H1 (cell line): ENCODE data around the gene PDHX. TPM values are rescaled to one million over a fixed set of nuclear protein-coding genes. Genes with fewer than 3 reads are reported as not detected.

Source experiments
- CTCF ChIA-PET: fragments of 300-600 bp; sonication (Branson Sonifier 250); formaldehyde crosslinking; loops from one replicate; lab custom pipeline; 2021; ENCODE audit not compliant: partially characterized antibody; lab: Charles Lee
- POLR2A ChIA-PET: fragments of 300-600 bp; sonication (Branson Sonifier 250); formaldehyde crosslinking; loops from one replicate; lab custom pipeline; 2021; ENCODE audit warnings: inconsistent platforms; ENCODE audit not compliant: partially characterized antibody; lab: Charles Lee
- DNase-seq, 2 experiments: peaks; one replicate each; pipeline versions ENCODE4 v3.0.0 to v3.0.0-alpha.2; 2010 to 2022; ENCODE audit warnings: low spot score in 2 of 2, low read depth in 1 of 2, mixed read lengths in 1 of 2
- FAIRE-seq: peaks from 2 replicates; lab custom pipeline; 2011; peaks lifted over from hg19 to GRCh38; lab: Jason Lieb, UNC
- H2AFZ ChIP-seq: 2 replicates; pipeline ENCODE4 v1.8.1; 2012; ENCODE audit warnings: low read length, inconsistent platforms
- H2AK5ac ChIP-seq: 2 replicates; pipeline ENCODE4 v1.6.1; 2013; ENCODE audit warnings: low read depth, low read length
- H2BK120ac ChIP-seq: replicated peaks from 2 replicates; pipeline ENCODE3; 2013; ENCODE audit warnings: low read depth, low read length, inconsistent platforms
- H2BK12ac ChIP-seq: 2 replicates; pipeline ENCODE4 v1.6.1; 2013; ENCODE audit warnings: low read depth, low read length
- H2BK15ac ChIP-seq: 2 replicates; pipeline ENCODE4 v1.6.1; 2013; ENCODE audit warnings: low read length
- H2BK20ac ChIP-seq: 2 replicates; pipeline ENCODE4 v1.6.1; 2013; ENCODE audit warnings: low read length
- H2BK5ac ChIP-seq: 2 replicates; pipeline ENCODE4 v1.6.1; 2013; ENCODE audit warnings: low read depth, low read length
- H3K14ac ChIP-seq: 2 replicates; pipeline ENCODE4 v1.6.1; 2013; ENCODE audit warnings: inconsistent platforms; ENCODE audit not compliant: insufficient read length
- H3K18ac ChIP-seq: 2 replicates; pipeline ENCODE4 v1.6.1; 2013; ENCODE audit warnings: low read length; ENCODE audit errors: extremely low read depth
- H3K23ac ChIP-seq: 2 replicates; pipeline ENCODE4 v1.6.1; 2013; ENCODE audit warnings: inconsistent platforms; ENCODE audit not compliant: insufficient read length
- H3K23me2 ChIP-seq: 2 replicates; pipeline ENCODE4 v1.6.1; 2013; ENCODE audit warnings: low read depth, low read length
- H3K27ac ChIP-seq: 2 replicates; pipeline ENCODE4 v1.6.1; 2011; ENCODE audit warnings: low read depth, low read length, inconsistent platforms
- H3K27me3 ChIP-seq, 4 experiments: replicated peaks in 1 of 4; 1 replicate in 1 of 4; 2 replicates in 3 of 4; pipeline versions ENCODE4 v1.6.1 to v1.8.1; 2011 to 2013; ENCODE audit warnings: low read length in 3 of 4, mild to moderate bottlenecking in 3 of 4, inconsistent platforms in 2 of 4, mixed read lengths in 2 of 4, moderate library complexity in 1 of 4; ENCODE audit not compliant: control insufficient read depth in 3 of 4, insufficient read depth in 3 of 4; ENCODE audit errors: extremely low read depth in 1 of 4
- H3K36me3 ChIP-seq, 4 experiments: 2 replicates each; pipeline versions ENCODE4 v1.6.1 to v1.8.1; 2011 to 2013; ENCODE audit warnings: mild to moderate bottlenecking in 4 of 4, low read length in 3 of 4, moderate library complexity in 2 of 4, control low read depth in 1 of 4, inconsistent platforms in 1 of 4; ENCODE audit not compliant: insufficient read depth in 4 of 4, control insufficient read depth in 2 of 4
- H3K4ac ChIP-seq: replicated peaks from 2 replicates; pipeline ENCODE3; 2013; ENCODE audit warnings: low read length, low read depth, mixed read lengths, inconsistent platforms; ENCODE audit not compliant: insufficient read length
- H3K4me1 ChIP-seq, 4 experiments: replicated peaks in 1 of 4; 1 replicate in 1 of 4; 2 replicates in 3 of 4; pipeline versions ENCODE4 v1.6.1 to v1.8.1; 2011 to 2013; ENCODE audit warnings: low read length in 3 of 4, inconsistent platforms in 2 of 4, mixed read lengths in 1 of 4; ENCODE audit not compliant: insufficient read depth in 4 of 4, control insufficient read depth in 3 of 4
- H3K4me2 ChIP-seq, 2 experiments: 2 replicates each; pipeline versions ENCODE4 v1.6.1 to v1.8.1; 2011 to 2013; ENCODE audit warnings: low read depth in 2 of 2, low read length in 2 of 2, control low read depth in 1 of 2, inconsistent platforms in 1 of 2, mild to moderate bottlenecking in 1 of 2; ENCODE audit not compliant: insufficient read depth in 1 of 2
- H3K4me3 ChIP-seq, 4 experiments: fragments of 200-600, 300-600 bp in 1 of 4; sonication (generic), shearing (Covaris generic), sonication (Bioruptor Twin) in 1 of 4; 2 replicates each; pipeline versions ENCODE4 v1.5.1 to v1.8.1; 2011 to 2016; ENCODE audit warnings: low read length in 4 of 4, low read depth in 3 of 4, control low read depth in 2 of 4, inconsistent platforms in 2 of 4, mild to moderate bottlenecking in 2 of 4, mixed read lengths in 1 of 4, moderate library complexity in 1 of 4; ENCODE audit not compliant: insufficient read depth in 2 of 4; ENCODE audit errors: extremely low read depth in 1 of 4
- H3K56ac ChIP-seq: replicated peaks from 2 replicates; pipeline ENCODE3; 2013; ENCODE audit warnings: low read depth, mild to moderate bottlenecking, mixed read lengths, low read length, inconsistent platforms; ENCODE audit not compliant: insufficient read length
- H3K79me1 ChIP-seq: 2 replicates; pipeline ENCODE4 v1.6.1; 2013; ENCODE audit warnings: low read depth, low read length, control low read depth
- H3K79me2 ChIP-seq, 2 experiments: 2 replicates each; pipeline versions ENCODE4 v1.6.1 to v1.8.1; 2012 to 2013; ENCODE audit warnings: low read length in 2 of 2, mild to moderate bottlenecking in 2 of 2, inconsistent platforms in 1 of 2; ENCODE audit not compliant: insufficient read depth in 2 of 2, control insufficient read depth in 1 of 2
- H3K9ac ChIP-seq, 4 experiments: replicated peaks in 1 of 4; 1 replicate in 1 of 4; 2 replicates in 3 of 4; pipeline versions ENCODE4 v1.6.1 to v1.8.1; 2011 to 2013; ENCODE audit warnings: low read depth in 3 of 4, low read length in 3 of 4, control low read depth in 2 of 4, mild to moderate bottlenecking in 2 of 4, moderate library complexity in 2 of 4, inconsistent platforms in 1 of 4; ENCODE audit errors: extremely low read depth in 1 of 4
- H3K9me3 ChIP-seq, 2 experiments: 2 replicates each; pipeline versions ENCODE4 v1.6.1 to v1.8.1; 2012 to 2013; ENCODE audit warnings: mild to moderate bottlenecking in 2 of 2, moderate library complexity in 2 of 2, control low read depth in 1 of 2, inconsistent platforms in 1 of 2, low read depth in 1 of 2, low read length in 1 of 2, mixed read lengths in 1 of 2; ENCODE audit not compliant: insufficient read depth in 2 of 2
- H4K20me1 ChIP-seq, 2 experiments: replicated peaks in 1 of 2; 2 replicates each; pipeline versions ENCODE3 to v1.8.1; 2011 to 2013; ENCODE audit warnings: inconsistent platforms in 2 of 2, low read length in 2 of 2, mild to moderate bottlenecking in 1 of 2; ENCODE audit not compliant: insufficient read depth in 2 of 2, control insufficient read depth in 1 of 2
- H4K5ac ChIP-seq: 2 replicates; pipeline ENCODE4 v1.6.1; 2013; ENCODE audit warnings: low read length, low read depth, mixed read lengths, inconsistent platforms; ENCODE audit not compliant: insufficient read length
- H4K8ac ChIP-seq: 2 replicates; pipeline ENCODE4 v1.8.0; 2013; ENCODE audit warnings: mild to moderate bottlenecking, moderate library complexity, low read length, inconsistent platforms; ENCODE audit not compliant: insufficient read depth; ENCODE audit errors: extremely low read depth
- H4K91ac ChIP-seq: replicated peaks from 2 replicates; pipeline ENCODE3; 2013; ENCODE audit warnings: low read length, mixed read lengths, inconsistent platforms; ENCODE audit not compliant: insufficient read length
- BACH1 ChIP-seq: IDR thresholded peaks from 2 replicates; pipeline ENCODE4 v1.6.1; 2012; ENCODE audit warnings: low read length, improper control_type of control experiment
- BRCA1 ChIP-seq: IDR thresholded peaks from 2 replicates; pipeline ENCODE4 v1.6.1; 2012; ENCODE audit warnings: low read depth, low read length, improper control_type of control experiment
- GABPA ChIP-seq: IDR thresholded peaks from 2 replicates; pipeline ENCODE4 v1.6.1; 2011; ENCODE audit warnings: mild to moderate bottlenecking, low read length, moderate library complexity, borderline replicate concordance; ENCODE audit not compliant: insufficient read depth
- JUND ChIP-seq: IDR thresholded peaks from 2 replicates; pipeline ENCODE4 v1.6.1; 2011; ENCODE audit warnings: mild to moderate bottlenecking, improper control_type of control experiment, low read length
- POLR2A ChIP-seq, 2 experiments: IDR thresholded peaks; 1 replicate in 1 of 2; 2 replicates in 1 of 2; pipeline ENCODE4 v1.6.1; 2011; ENCODE audit warnings: low read depth in 2 of 2, low read length in 2 of 2, mild to moderate bottlenecking in 2 of 2; ENCODE audit errors: control extremely low read depth in 1 of 2
- RBBP5 ChIP-seq: IDR thresholded peaks from 2 replicates; pipeline ENCODE4 v1.7.1; 2012; ENCODE audit warnings: low read depth, mild to moderate bottlenecking, inconsistent platforms, low read length, moderate library complexity, borderline replicate concordance
- SAP30 ChIP-seq: fragments of 300-600 bp; sonication (generic); IDR thresholded peaks from 2 replicates; pipeline ENCODE4 v1.7.1; 2012; ENCODE audit warnings: low read length, moderate library complexity, mild to moderate bottlenecking, inconsistent platforms; ENCODE audit not compliant: insufficient read depth, insufficient replicate concordance
- SIX5 ChIP-seq: IDR thresholded peaks from 2 replicates; pipeline ENCODE4 v1.6.1; 2011; ENCODE audit warnings: mild to moderate bottlenecking, low read depth, low read length
- WGBS, 2 experiments: shearing (Covaris generic) in 1 of 2; methylation state at CpG; one replicate each; pipeline versions ENCODE4 v1.1.6 to v1.1.7; 2013 to 2015; ENCODE audit warnings: low lambda C conversion rate in 2 of 2, mixed read lengths in 2 of 2, inconsistent platforms in 1 of 2, low coverage in 1 of 2, missing lambda C conversion rate in 1 of 2; ENCODE audit not compliant: insufficient replicate concordance in 2 of 2, insufficient coverage in 1 of 2, insufficient read length in 1 of 2; ENCODE audit errors: extremely low coverage in 1 of 2, missing lambda C conversion rate in 1 of 2; 5-methylcytosine and 5-hydroxymethylcytosine counted together
- polyA plus RNA-seq, 7 experiments: library from polyadenylated mRNA; depleted of rRNA in 3 of 7; stranded (reverse) in 5 of 7; unstranded in 2 of 7; fragments of >200 nt in 5 of 7; fragments of 200-250 nt in 2 of 7; gene quantifications; 1 replicate in 5 of 7; 2 replicates in 1 of 7; 4 replicates in 1 of 7; pipeline versions ENCODE4 v1.2.1 to v1.2.3, GENCODE V29; 2011 to 2013; ENCODE audit warnings: missing spikeins in 2 of 7, mixed read lengths in 2 of 7
- total RNA-seq: library from RNA; stranded (reverse); fragmentation: NEBNext Ultra II Directional; extraction: Animal tissue kit (Norgen Biotek cat#: 25700); gene quantifications from 2 replicates; pipeline ENCODE4 v1.2.1, GENCODE V29; 2021

Gene PDHX
- total and polyA plus RNA-seq, 2 of the 8 experiments (the other 6 are each of a cell fraction or from before 2014, with no cell fraction given): 12.4 to 51.9 TPM

- Histone ChIP-seq H2BK15ac (no peak overlapping the region), H3K14ac (no peak overlapping the region), H3K23me2 (no peaks in the 10 kb centered on the region), H3K27me3 (no peaks in the 10 kb centered on the region), H2BK120ac (no peak overlapping the region), H3K4ac (no peak overlapping the region), H2AK5ac (no peak overlapping the region), H3K36me3 (peaks cover 0 to 31% (median 11%) of the 10 kb centered on the region in 4 experiments; a peak in 4 of 8 replicates), H3K4me2 (no peak overlapping the region), H2BK12ac (no peak overlapping the region), H2BK20ac (no peak overlapping the region), H3K9ac (no peak overlapping the region), H3K79me2 (no peaks in the 10 kb centered on the region), H3K23ac (no peak overlapping the region), H2AFZ (no peak overlapping the region), H4K20me1 (peaks cover 0 to 1% of the 10 kb centered on the region in 2 experiments), H4K91ac (no peak overlapping the region), H3K27ac (no peak overlapping the region), H3K18ac (no peak overlapping the region), H3K56ac (no peak overlapping the region), H3K79me1 (no peaks in the 10 kb centered on the region), H4K8ac (no peak overlapping the region), H3K9me3 (no peaks in the 10 kb centered on the region; a peak in 1 of 4 replicates), H3K4me3 (no peak overlapping the region), H3K4me1 (no peaks in the 10 kb centered on the region), H4K5ac (no peak overlapping the region), H2BK5ac (no peak overlapping the region)
- FAIRE-seq (no peak), DNase-seq (no peak)
- no peak for TF ChIP-seq GABPA
- no peak for TF ChIP-seq POLR2A (IDR thresholded peaks at IDR 0.05; ENCODE audit: control extremely low read depth in 1 of 2, low read depth in 2 of 2, low read length in 2 of 2)
- TF ChIP-seq JUND: no peak
- no peak for TF ChIP-seq BACH1
- TF ChIP-seq SAP30: no peak
- TF ChIP-seq RBBP5: no peak
- TF ChIP-seq BRCA1: no peak
- no peak for TF ChIP-seq SIX5
- ChIA-PET CTCF (interaction anchor here (1.0 kb wide), 1 partner anchor 68 kb away, joined by 3 read pairs; no protein-coding TSS in a partner anchor), POLR2A (no interaction called here)
- 89% methylated on average over 8 of the region's 8 CpGs; no CpG with 5 or more reads in 1 of the 2 experiments for WGBS, 2 experiments
Observed at GRCh38 chr11:34972366-34972765, 55.9 kb downstream of the PDHX start.
